NB4 (cell line): ENCODE results near the gene PPFIA4.

Source experiments
- POLR2A ChIP-seq: IDR thresholded peaks from 2 replicates; pipeline ENCODE4 v1.6.1; 2011; ENCODE audit warnings: mild to moderate bottlenecking; ENCODE audit not compliant: insufficient read length; ENCODE audit errors: extremely low read depth
- TF ChIP-seq, protein P1 (sequence below): IDR thresholded peaks from one replicate; pipeline ENCODE4 v1.5.1; 2012; ENCODE audit warnings: low read depth, low read length

DNA sequence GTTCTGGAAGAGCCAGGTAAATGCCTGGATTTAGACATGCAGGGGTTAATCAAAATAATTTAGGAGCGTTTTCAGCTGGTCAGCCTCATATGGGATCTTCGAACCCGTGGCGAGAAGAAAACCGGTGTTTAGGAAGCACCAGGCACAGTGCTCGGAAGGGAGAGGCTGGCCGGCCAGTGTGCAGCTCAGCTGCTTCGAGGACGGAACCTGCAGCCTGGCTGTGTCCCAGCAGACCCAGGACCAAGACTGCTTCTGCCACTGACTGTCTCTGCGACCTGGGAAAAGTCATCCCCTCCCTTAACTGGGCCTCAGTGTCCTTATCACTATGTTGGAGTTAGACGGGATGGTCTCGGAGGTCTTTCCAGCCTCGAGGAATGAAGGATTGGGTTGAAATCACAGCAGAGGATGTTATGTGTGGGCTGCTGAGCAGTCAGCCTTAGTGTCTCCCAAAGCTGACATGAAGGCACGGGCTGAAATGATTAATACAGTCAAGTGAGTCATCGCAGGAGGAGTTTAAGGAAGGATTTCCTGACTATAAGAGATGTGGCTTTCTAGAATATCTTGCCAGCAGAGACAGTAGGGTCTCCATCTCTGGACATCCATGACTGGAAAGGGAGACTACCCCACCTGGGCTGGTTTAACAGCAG lies 20.8 kb downstream of the PPFIA4 start:
- TF ChIP-seq, protein P1, sequence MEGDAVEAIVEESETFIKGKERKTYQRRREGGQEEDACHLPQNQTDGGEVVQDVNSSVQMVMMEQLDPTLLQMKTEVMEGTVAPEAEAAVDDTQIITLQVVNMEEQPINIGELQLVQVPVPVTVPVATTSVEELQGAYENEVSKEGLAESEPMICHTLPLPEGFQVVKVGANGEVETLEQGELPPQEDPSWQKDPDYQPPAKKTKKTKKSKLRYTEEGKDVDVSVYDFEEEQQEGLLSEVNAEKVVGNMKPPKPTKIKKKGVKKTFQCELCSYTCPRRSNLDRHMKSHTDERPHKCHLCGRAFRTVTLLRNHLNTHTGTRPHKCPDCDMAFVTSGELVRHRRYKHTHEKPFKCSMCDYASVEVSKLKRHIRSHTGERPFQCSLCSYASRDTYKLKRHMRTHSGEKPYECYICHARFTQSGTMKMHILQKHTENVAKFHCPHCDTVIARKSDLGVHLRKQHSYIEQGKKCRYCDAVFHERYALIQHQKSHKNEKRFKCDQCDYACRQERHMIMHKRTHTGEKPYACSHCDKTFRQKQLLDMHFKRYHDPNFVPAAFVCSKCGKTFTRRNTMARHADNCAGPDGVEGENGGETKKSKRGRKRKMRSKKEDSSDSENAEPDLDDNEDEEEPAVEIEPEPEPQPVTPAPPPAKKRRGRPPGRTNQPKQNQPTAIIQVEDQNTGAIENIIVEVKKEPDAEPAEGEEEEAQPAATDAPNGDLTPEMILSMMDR, result no peak
- TF ChIP-seq POLR2A, result no peak
